Spleen (tissue), 11 donors: ENCODE measurements around the gene RPL22L1. TPM values are rescaled to one million over a fixed set of nuclear protein-coding genes. Genes with fewer than 3 reads are reported as not detected.

Experiments
- DNase-seq: peaks from one replicate; pipeline ENCODE4 v3.0.0-alpha.2; 2020
- H3K27ac ChIP-seq, 8 donors: fragments of 200-600 bp; sonication (generic) in 7 of 8; 1 replicate in 4 of 8; 2 replicates in 4 of 8; pipeline versions ENCODE4 v1.5.0 to v1.8.0; 2016 to 2021; ENCODE audit warnings: inconsistent platforms in 4 of 8, mild to moderate bottlenecking in 4 of 8, moderate library complexity in 1 of 8
- H3K27me3 ChIP-seq, 7 donors: fragments of 200-600 bp; sonication (generic) in 6 of 7; replicated peaks in 1 of 7; 1 replicate in 4 of 7; 2 replicates in 3 of 7; pipeline versions ENCODE4 v1.5.0 to v1.8.0; 2016 to 2021; ENCODE audit warnings: inconsistent platforms in 3 of 7, mild to moderate bottlenecking in 1 of 7
- H3K36me3 ChIP-seq, 6 donors: fragments of 200-600 bp; sonication (generic) in 5 of 6; 1 replicate in 4 of 6; 2 replicates in 2 of 6; pipeline versions ENCODE4 v1.5.0 to v1.8.0; 2016 to 2021; ENCODE audit warnings: inconsistent platforms in 2 of 6
- H3K4me1 ChIP-seq, 6 donors: fragments of 200-600 bp; sonication (generic) in 5 of 6; 1 replicate in 3 of 6; 2 replicates in 3 of 6; pipeline versions ENCODE4 v1.5.0 to v1.8.0; 2016 to 2021; ENCODE audit warnings: inconsistent platforms in 3 of 6
- H3K4me3 ChIP-seq, 8 donors: fragments of 200-600 bp; sonication (generic) in 7 of 8; 1 replicate in 4 of 8; 2 replicates in 4 of 8; pipeline versions ENCODE4 v1.5.0 to v1.8.0; 2016 to 2021; ENCODE audit warnings: inconsistent platforms in 4 of 8, mild to moderate bottlenecking in 4 of 8, moderate library complexity in 2 of 8
- H3K9me3 ChIP-seq, 8 donors: fragments of 200-600 bp; sonication (generic) in 7 of 8; 1 replicate in 4 of 8; 2 replicates in 4 of 8; pipeline versions ENCODE4 v1.5.0 to v1.8.0; 2016 to 2021; ENCODE audit warnings: inconsistent platforms in 4 of 8
- POLR2A ChIP-seq, 3 donors: fragments of 450-650 bp; IDR thresholded peaks; one replicate each; pipeline ENCODE4 v1.5.1; 2017; ENCODE audit warnings: antibody characterized with exemption in 3 of 3, mild to moderate bottlenecking in 1 of 3
- POLR2AphosphoS5 ChIP-seq, 3 donors: sonication (generic); formaldehyde crosslinking; IDR thresholded peaks; one replicate each; pipeline ENCODE4 v1.5.1; 2017; ENCODE audit warnings: antibody characterized with exemption in 3 of 3
- WGBS, 5 donors: extraction: QIAGEN DNeasy Blood & Tissue Kit in 3 of 5; methylation state at CpG; one replicate each; pipeline versions ENCODE4 v1.1.5 to v1.1.7; 2013 to 2018; 5-methylcytosine and 5-hydroxymethylcytosine counted together
- intact Hi-C: fragments of 100-400 bp; cut with DNase I; formaldehyde crosslinking; loops from one replicate; pipeline ENCODE4 v1.15.0; 2023; ENCODE audit warnings: low total_unique reads
- polyA plus RNA-seq, 3 donors: library from polyadenylated mRNA; stranded (reverse); fragments of 200-250 nt; gene quantifications; one replicate each; pipeline ENCODE4 v1.2.1, GENCODE V29; 2013
- total RNA-seq, 7 donors: library from RNA; depleted of rRNA in 3 of 7; stranded (reverse); fragments of >200 nt in 3 of 7; fragmentation: NEBNext Ultra II Directional in 4 of 7; extraction: Animal tissue kit (Norgen Biotek cat#: 25700) in 4 of 7; gene quantifications; one replicate each; pipeline versions ENCODE4 v1.1.0 to v1.2.1, GENCODE V29; 2016 to 2021
- TF ChIP-seq, protein P1 (sequence below), 11 experiments: fragments of 200-600 bp in 7 of 11; fragments of 450-650 bp in 4 of 11; sonication (generic) in 4 of 11; IDR thresholded peaks in 8 of 11; conservative IDR thresholded peaks in 3 of 11; 1 replicate in 7 of 11; 2 replicates in 4 of 11; pipeline versions ENCODE4 v1.4.0 to v1.8.0; 2016 to 2021; ENCODE audit warnings: antibody characterized with exemption in 11 of 11, inconsistent platforms in 4 of 11, mild to moderate bottlenecking in 1 of 11
- donor health status: healthy with polysubstance abuse.
- donor health status: DM: no; HTN: no; CAD: no; lungs with moderate emphysema.
- donor health status: DM: no; HTN: no; CAD: no.
- donor health status: Bipolar disorder and iron deficiency.
- donor health status: healthy.
- donor health status: DM: no; HTN: no; CAD: no.
- donor health status: DM: yes; HTN: yes; CAD: no.

RPL22L1 gene
- total and polyA plus RNA-seq, 10 donors = 50.6 to 419 (median 97.6) TPM

GRCh38 chr3:170914212-170914611 lies 44.2 kb upstream of the RPL22L1 start:
- 87 to 96% (median 94%) methylated on average over 5 of the region's 5 CpGs for WGBS, 5 donors
- intact Hi-C loops = no loop called here
- Histone ChIP-seq H3K4me1 (no peaks in the 10 kb centered on the region), H3K27me3 (no peaks in the 10 kb centered on the region), H3K36me3 (no peaks in the 10 kb centered on the region), H3K27ac (no peak overlapping the region), H3K9me3 (peaks cover 0 to 57% (median 45%) of the 10 kb centered on the region in 8 donors), H3K4me3 (no peak overlapping the region)
- DNase-seq = no peak
- no peak for TF ChIP-seq POLR2AphosphoS5 (IDR thresholded peaks at IDR 0.05)
- TF ChIP-seq, protein P1, sequence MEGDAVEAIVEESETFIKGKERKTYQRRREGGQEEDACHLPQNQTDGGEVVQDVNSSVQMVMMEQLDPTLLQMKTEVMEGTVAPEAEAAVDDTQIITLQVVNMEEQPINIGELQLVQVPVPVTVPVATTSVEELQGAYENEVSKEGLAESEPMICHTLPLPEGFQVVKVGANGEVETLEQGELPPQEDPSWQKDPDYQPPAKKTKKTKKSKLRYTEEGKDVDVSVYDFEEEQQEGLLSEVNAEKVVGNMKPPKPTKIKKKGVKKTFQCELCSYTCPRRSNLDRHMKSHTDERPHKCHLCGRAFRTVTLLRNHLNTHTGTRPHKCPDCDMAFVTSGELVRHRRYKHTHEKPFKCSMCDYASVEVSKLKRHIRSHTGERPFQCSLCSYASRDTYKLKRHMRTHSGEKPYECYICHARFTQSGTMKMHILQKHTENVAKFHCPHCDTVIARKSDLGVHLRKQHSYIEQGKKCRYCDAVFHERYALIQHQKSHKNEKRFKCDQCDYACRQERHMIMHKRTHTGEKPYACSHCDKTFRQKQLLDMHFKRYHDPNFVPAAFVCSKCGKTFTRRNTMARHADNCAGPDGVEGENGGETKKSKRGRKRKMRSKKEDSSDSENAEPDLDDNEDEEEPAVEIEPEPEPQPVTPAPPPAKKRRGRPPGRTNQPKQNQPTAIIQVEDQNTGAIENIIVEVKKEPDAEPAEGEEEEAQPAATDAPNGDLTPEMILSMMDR (IDR thresholded peaks at IDR 0.05 in 8 of 11, conservative IDR thresholded peaks at IDR 0.05 in 3 of 11) = no peak
- TF ChIP-seq POLR2A (IDR thresholded peaks at IDR 0.05) = no peak

GRCh38 chr3:170911051-170911450 lies 41.1 kb upstream of the RPL22L1 start:
- intact Hi-C loops = no loop called here

GRCh38 chr3:170910542-170910941 lies 40.5 kb upstream of the RPL22L1 start:
- no peak overlapping the region for H3K27ac ChIP-seq
- no peaks in the 10 kb centered on the region for H3K36me3 ChIP-seq
- no peak for TF ChIP-seq POLR2A (IDR thresholded peaks at IDR 0.05)
- H3K27me3 ChIP-seq = peaks cover 0 to 15% (median 0%) of the 10 kb centered on the region in 7 donors
- peaks cover 3 to 36% (median 27%) of the 10 kb centered on the region in 8 donors for H3K9me3 ChIP-seq
- peaks cover 8 to 25% (median 19%) of the 10 kb centered on the region in 6 donors for H3K4me1 ChIP-seq
- DNase-seq = no peak
- intact Hi-C loops = no loop called here
- no peak overlapping the region for H3K4me3 ChIP-seq

More at GRCh38 chr3:170911051-170911450, 41.1 kb upstream of the RPL22L1 start:
- Histone ChIP-seq H3K4me3 (no peak overlapping the region), H3K4me1 (peaks cover 8 to 25% (median 19%) of the 10 kb centered on the region in 6 donors), H3K27me3 (peaks cover 0 to 15% (median 0%) of the 10 kb centered on the region in 7 donors), H3K36me3 (no peaks in the 10 kb centered on the region), H3K9me3 (peaks cover 3 to 36% (median 27%) of the 10 kb centered on the region in 8 donors), H3K27ac (no peak overlapping the region)
- TF ChIP-seq POLR2AphosphoS5 (IDR thresholded peaks at IDR 0.05) (no peak), POLR2A (IDR thresholded peaks at IDR 0.05) (no peak)
- TF ChIP-seq, protein P1 (IDR thresholded peaks at IDR 0.05 in 8 of 11, conservative IDR thresholded peaks at IDR 0.05 in 3 of 11) = no peak
- 92 to 97% (median 96%) methylated on average over 3 of the region's 3 CpGs for WGBS, 5 donors
- no peak for DNase-seq

DNA sequence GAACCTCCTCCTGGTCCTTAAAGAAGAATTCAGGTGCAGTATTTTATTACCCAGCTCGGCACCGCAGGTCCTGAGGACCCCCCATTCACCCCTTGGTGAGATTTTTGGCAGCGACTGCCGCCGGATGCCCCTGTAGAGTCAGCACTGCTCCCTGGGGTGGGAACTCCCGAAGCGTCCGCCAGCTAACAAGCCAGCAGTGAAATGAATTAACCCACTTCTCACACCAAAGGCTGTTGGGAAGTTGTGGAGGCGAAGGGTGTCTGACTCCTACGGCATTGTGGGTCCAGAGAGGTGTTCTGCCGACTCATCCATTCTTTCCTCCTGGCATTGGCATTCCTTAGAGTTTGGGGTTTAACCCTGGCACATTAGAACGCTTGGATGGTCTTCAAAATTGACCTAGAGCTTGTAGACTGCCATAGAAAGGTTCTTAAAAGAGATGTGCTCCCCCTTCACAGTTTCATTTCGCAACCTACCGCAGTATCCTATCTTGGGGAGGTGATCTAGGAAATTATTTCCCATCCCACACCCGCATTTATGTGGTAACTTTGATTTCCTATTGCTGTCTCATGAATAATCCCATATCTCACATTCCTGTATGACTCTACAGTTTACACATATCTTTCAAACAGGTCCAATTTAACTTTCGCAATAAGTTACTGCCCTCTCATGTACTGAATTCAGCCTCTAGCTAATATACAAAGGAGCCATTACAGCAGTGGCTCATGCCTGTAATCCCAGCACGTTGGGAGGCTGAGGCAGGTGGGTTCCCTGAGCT lies 39.3 kb upstream of the RPL22L1 start:
- WGBS, 5 donors = 82 to 91% (median 87%) methylated on average over 17 of the region's 17 CpGs
- intact Hi-C loops = no loop called here
- TF ChIP-seq POLR2AphosphoS5 (IDR thresholded peaks at IDR 0.05) = no peak
- H3K9me3 ChIP-seq = peaks cover 3 to 36% (median 27%) of the 10 kb centered on the region in 8 donors
- H3K4me1 ChIP-seq = peaks cover 8 to 25% (median 19%) of the 10 kb centered on the region in 6 donors
- H3K4me3 ChIP-seq = peak overlapping the region in 2 of 8 donors; percentile 57 to 82
- no peak for DNase-seq
- peak overlapping the region; percentile 19 to 80 (median 61) for H3K27ac ChIP-seq
- no peaks in the 10 kb centered on the region for H3K36me3 ChIP-seq
- H3K27me3 ChIP-seq = peaks cover 0 to 15% (median 0%) of the 10 kb centered on the region in 7 donors
